Breast epithelium (tissue), 3 donors: ENCODE data around the gene ENOX1.

Source experiments
- POLR2AphosphoS5 ChIP-seq, 3 donors: sonication (generic); formaldehyde crosslinking; IDR thresholded peaks; one replicate each; pipeline ENCODE4 v1.6.1; 2017; ENCODE audit warnings: antibody characterized with exemption in 3 of 3
- TF ChIP-seq, protein P1 (sequence below), 3 donors: fragments of 450-650 bp; IDR thresholded peaks; one replicate each; pipeline ENCODE4 v1.5.1; 2016 to 2017; ENCODE audit warnings: antibody characterized with exemption in 3 of 3, mild to moderate bottlenecking in 3 of 3, moderate library complexity in 3 of 3

DNA sequence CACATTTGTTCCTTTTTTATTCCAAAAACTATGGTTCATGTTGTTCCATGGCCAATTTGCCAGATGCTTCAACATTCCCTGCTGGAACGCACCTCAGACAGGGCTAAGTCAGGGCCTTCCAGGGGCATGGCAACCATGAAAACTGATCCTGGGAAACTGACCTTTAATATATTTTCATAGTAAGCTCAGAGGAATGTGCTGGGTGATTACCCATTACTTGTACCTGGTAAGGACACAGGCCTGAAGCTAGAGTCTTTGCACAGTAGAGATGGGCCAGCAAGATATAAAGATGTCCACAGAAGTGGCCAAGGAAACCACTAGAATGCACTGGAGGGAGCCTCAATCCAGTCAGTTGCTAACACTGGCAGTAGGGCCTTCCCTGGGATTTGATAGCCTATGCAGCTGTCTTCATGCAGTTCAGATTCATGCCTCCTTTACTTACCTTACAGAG lies 353.1 kb downstream of the ENOX1 start:
- TF ChIP-seq POLR2AphosphoS5 (IDR thresholded peaks at IDR 0.05) = no peak
- TF ChIP-seq, protein P1, sequence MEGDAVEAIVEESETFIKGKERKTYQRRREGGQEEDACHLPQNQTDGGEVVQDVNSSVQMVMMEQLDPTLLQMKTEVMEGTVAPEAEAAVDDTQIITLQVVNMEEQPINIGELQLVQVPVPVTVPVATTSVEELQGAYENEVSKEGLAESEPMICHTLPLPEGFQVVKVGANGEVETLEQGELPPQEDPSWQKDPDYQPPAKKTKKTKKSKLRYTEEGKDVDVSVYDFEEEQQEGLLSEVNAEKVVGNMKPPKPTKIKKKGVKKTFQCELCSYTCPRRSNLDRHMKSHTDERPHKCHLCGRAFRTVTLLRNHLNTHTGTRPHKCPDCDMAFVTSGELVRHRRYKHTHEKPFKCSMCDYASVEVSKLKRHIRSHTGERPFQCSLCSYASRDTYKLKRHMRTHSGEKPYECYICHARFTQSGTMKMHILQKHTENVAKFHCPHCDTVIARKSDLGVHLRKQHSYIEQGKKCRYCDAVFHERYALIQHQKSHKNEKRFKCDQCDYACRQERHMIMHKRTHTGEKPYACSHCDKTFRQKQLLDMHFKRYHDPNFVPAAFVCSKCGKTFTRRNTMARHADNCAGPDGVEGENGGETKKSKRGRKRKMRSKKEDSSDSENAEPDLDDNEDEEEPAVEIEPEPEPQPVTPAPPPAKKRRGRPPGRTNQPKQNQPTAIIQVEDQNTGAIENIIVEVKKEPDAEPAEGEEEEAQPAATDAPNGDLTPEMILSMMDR (IDR thresholded peaks at IDR 0.05) = no peak
